H1 (cell line): ENCODE measurements around the gene ZNF785. TPM values are rescaled to one million over a fixed set of nuclear protein-coding genes. Genes with fewer than 3 reads are reported as not detected.
A peak's percentile ranks its signal among the peaks of the same experiment; 100 is the strongest.

ENCODE experiments used
- CTCF ChIA-PET: fragments of 300-600 bp; sonication (Branson Sonifier 250); formaldehyde crosslinking; loops from one replicate; lab custom pipeline; 2021; ENCODE audit not compliant: partially characterized antibody; lab: Charles Lee
- POLR2A ChIA-PET: fragments of 300-600 bp; sonication (Branson Sonifier 250); formaldehyde crosslinking; loops from one replicate; lab custom pipeline; 2021; ENCODE audit warnings: inconsistent platforms; ENCODE audit not compliant: partially characterized antibody; lab: Charles Lee
- DNase-seq, 2 experiments: peaks; one replicate each; pipeline versions ENCODE4 v3.0.0 to v3.0.0-alpha.2; 2010 to 2022; ENCODE audit warnings: low spot score in 2 of 2, low read depth in 1 of 2, mixed read lengths in 1 of 2
- FAIRE-seq: peaks from 2 replicates; lab custom pipeline; 2011; peaks lifted over from hg19 to GRCh38; lab: Jason Lieb, UNC
- H2AFZ ChIP-seq: 2 replicates; pipeline ENCODE4 v1.8.1; 2012; ENCODE audit warnings: low read length, inconsistent platforms
- H2AK5ac ChIP-seq: 2 replicates; pipeline ENCODE4 v1.6.1; 2013; ENCODE audit warnings: low read depth, low read length
- H2BK120ac ChIP-seq: replicated peaks from 2 replicates; pipeline ENCODE3; 2013; ENCODE audit warnings: low read depth, low read length, inconsistent platforms
- H2BK12ac ChIP-seq: 2 replicates; pipeline ENCODE4 v1.6.1; 2013; ENCODE audit warnings: low read depth, low read length
- H2BK15ac ChIP-seq: 2 replicates; pipeline ENCODE4 v1.6.1; 2013; ENCODE audit warnings: low read length
- H2BK20ac ChIP-seq: 2 replicates; pipeline ENCODE4 v1.6.1; 2013; ENCODE audit warnings: low read length
- H2BK5ac ChIP-seq: 2 replicates; pipeline ENCODE4 v1.6.1; 2013; ENCODE audit warnings: low read depth, low read length
- H3K14ac ChIP-seq: 2 replicates; pipeline ENCODE4 v1.6.1; 2013; ENCODE audit warnings: inconsistent platforms; ENCODE audit not compliant: insufficient read length
- H3K18ac ChIP-seq: 2 replicates; pipeline ENCODE4 v1.6.1; 2013; ENCODE audit warnings: low read length; ENCODE audit errors: extremely low read depth
- H3K23ac ChIP-seq: 2 replicates; pipeline ENCODE4 v1.6.1; 2013; ENCODE audit warnings: inconsistent platforms; ENCODE audit not compliant: insufficient read length
- H3K23me2 ChIP-seq: 2 replicates; pipeline ENCODE4 v1.6.1; 2013; ENCODE audit warnings: low read depth, low read length
- H3K27ac ChIP-seq: 2 replicates; pipeline ENCODE4 v1.6.1; 2011; ENCODE audit warnings: low read depth, low read length, inconsistent platforms
- H3K27me3 ChIP-seq, 4 experiments: replicated peaks in 1 of 4; 1 replicate in 1 of 4; 2 replicates in 3 of 4; pipeline versions ENCODE4 v1.6.1 to v1.8.1; 2011 to 2013; ENCODE audit warnings: low read length in 3 of 4, mild to moderate bottlenecking in 3 of 4, inconsistent platforms in 2 of 4, mixed read lengths in 2 of 4, moderate library complexity in 1 of 4; ENCODE audit not compliant: control insufficient read depth in 3 of 4, insufficient read depth in 3 of 4; ENCODE audit errors: extremely low read depth in 1 of 4
- H3K36me3 ChIP-seq, 4 experiments: 2 replicates each; pipeline versions ENCODE4 v1.6.1 to v1.8.1; 2011 to 2013; ENCODE audit warnings: mild to moderate bottlenecking in 4 of 4, low read length in 3 of 4, moderate library complexity in 2 of 4, control low read depth in 1 of 4, inconsistent platforms in 1 of 4; ENCODE audit not compliant: insufficient read depth in 4 of 4, control insufficient read depth in 2 of 4
- H3K4ac ChIP-seq: replicated peaks from 2 replicates; pipeline ENCODE3; 2013; ENCODE audit warnings: low read length, low read depth, mixed read lengths, inconsistent platforms; ENCODE audit not compliant: insufficient read length
- H3K4me1 ChIP-seq, 4 experiments: replicated peaks in 1 of 4; 1 replicate in 1 of 4; 2 replicates in 3 of 4; pipeline versions ENCODE4 v1.6.1 to v1.8.1; 2011 to 2013; ENCODE audit warnings: low read length in 3 of 4, inconsistent platforms in 2 of 4, mixed read lengths in 1 of 4; ENCODE audit not compliant: insufficient read depth in 4 of 4, control insufficient read depth in 3 of 4
- H3K4me2 ChIP-seq, 2 experiments: 2 replicates each; pipeline versions ENCODE4 v1.6.1 to v1.8.1; 2011 to 2013; ENCODE audit warnings: low read depth in 2 of 2, low read length in 2 of 2, control low read depth in 1 of 2, inconsistent platforms in 1 of 2, mild to moderate bottlenecking in 1 of 2; ENCODE audit not compliant: insufficient read depth in 1 of 2
- H3K4me3 ChIP-seq, 4 experiments: fragments of 200-600, 300-600 bp in 1 of 4; sonication (generic), shearing (Covaris generic), sonication (Bioruptor Twin) in 1 of 4; 2 replicates each; pipeline versions ENCODE4 v1.5.1 to v1.8.1; 2011 to 2016; ENCODE audit warnings: low read length in 4 of 4, low read depth in 3 of 4, control low read depth in 2 of 4, inconsistent platforms in 2 of 4, mild to moderate bottlenecking in 2 of 4, mixed read lengths in 1 of 4, moderate library complexity in 1 of 4; ENCODE audit not compliant: insufficient read depth in 2 of 4; ENCODE audit errors: extremely low read depth in 1 of 4
- H3K56ac ChIP-seq: replicated peaks from 2 replicates; pipeline ENCODE3; 2013; ENCODE audit warnings: low read depth, mild to moderate bottlenecking, mixed read lengths, low read length, inconsistent platforms; ENCODE audit not compliant: insufficient read length
- H3K79me1 ChIP-seq: 2 replicates; pipeline ENCODE4 v1.6.1; 2013; ENCODE audit warnings: low read depth, low read length, control low read depth
- H3K79me2 ChIP-seq, 2 experiments: 2 replicates each; pipeline versions ENCODE4 v1.6.1 to v1.8.1; 2012 to 2013; ENCODE audit warnings: low read length in 2 of 2, mild to moderate bottlenecking in 2 of 2, inconsistent platforms in 1 of 2; ENCODE audit not compliant: insufficient read depth in 2 of 2, control insufficient read depth in 1 of 2
- H3K9ac ChIP-seq, 4 experiments: replicated peaks in 1 of 4; 1 replicate in 1 of 4; 2 replicates in 3 of 4; pipeline versions ENCODE4 v1.6.1 to v1.8.1; 2011 to 2013; ENCODE audit warnings: low read depth in 3 of 4, low read length in 3 of 4, control low read depth in 2 of 4, mild to moderate bottlenecking in 2 of 4, moderate library complexity in 2 of 4, inconsistent platforms in 1 of 4; ENCODE audit errors: extremely low read depth in 1 of 4
- H3K9me3 ChIP-seq, 2 experiments: 2 replicates each; pipeline versions ENCODE4 v1.6.1 to v1.8.1; 2012 to 2013; ENCODE audit warnings: mild to moderate bottlenecking in 2 of 2, moderate library complexity in 2 of 2, control low read depth in 1 of 2, inconsistent platforms in 1 of 2, low read depth in 1 of 2, low read length in 1 of 2, mixed read lengths in 1 of 2; ENCODE audit not compliant: insufficient read depth in 2 of 2
- H4K20me1 ChIP-seq, 2 experiments: replicated peaks in 1 of 2; 2 replicates each; pipeline versions ENCODE3 to v1.8.1; 2011 to 2013; ENCODE audit warnings: inconsistent platforms in 2 of 2, low read length in 2 of 2, mild to moderate bottlenecking in 1 of 2; ENCODE audit not compliant: insufficient read depth in 2 of 2, control insufficient read depth in 1 of 2
- H4K5ac ChIP-seq: 2 replicates; pipeline ENCODE4 v1.6.1; 2013; ENCODE audit warnings: low read length, low read depth, mixed read lengths, inconsistent platforms; ENCODE audit not compliant: insufficient read length
- H4K8ac ChIP-seq: 2 replicates; pipeline ENCODE4 v1.8.0; 2013; ENCODE audit warnings: mild to moderate bottlenecking, moderate library complexity, low read length, inconsistent platforms; ENCODE audit not compliant: insufficient read depth; ENCODE audit errors: extremely low read depth
- H4K91ac ChIP-seq: replicated peaks from 2 replicates; pipeline ENCODE3; 2013; ENCODE audit warnings: low read length, mixed read lengths, inconsistent platforms; ENCODE audit not compliant: insufficient read length
- BACH1 ChIP-seq: IDR thresholded peaks from 2 replicates; pipeline ENCODE4 v1.6.1; 2012; ENCODE audit warnings: low read length, improper control_type of control experiment
- KDM1A ChIP-seq: fragments of 200-600, 300-600 bp; sonication (generic); IDR thresholded peaks from 2 replicates; pipeline ENCODE4 v1.7.1; 2016; ENCODE audit warnings: mild to moderate bottlenecking, low read length, borderline replicate concordance
- NANOG ChIP-seq: IDR thresholded peaks from 2 replicates; pipeline ENCODE4 v1.6.1; 2011; ENCODE audit warnings: low read length, low read depth, mild to moderate bottlenecking, inconsistent platforms; ENCODE audit not compliant: insufficient read depth, poor library complexity, severe bottlenecking
- NRF1 ChIP-seq: IDR thresholded peaks from 2 replicates; pipeline ENCODE4 v1.6.1; 2011; ENCODE audit warnings: mild to moderate bottlenecking, low read depth, low read length, improper control_type of control experiment
- PHF8 ChIP-seq: fragments of 200-600 bp; sonication (generic); conservative IDR thresholded peaks from 2 replicates; pipeline ENCODE4 v1.7.1; 2012; ENCODE audit warnings: low read depth, mild to moderate bottlenecking, inconsistent platforms, low read length, moderate library complexity
- SAP30 ChIP-seq: fragments of 300-600 bp; sonication (generic); IDR thresholded peaks from 2 replicates; pipeline ENCODE4 v1.7.1; 2012; ENCODE audit warnings: low read length, moderate library complexity, mild to moderate bottlenecking, inconsistent platforms; ENCODE audit not compliant: insufficient read depth, insufficient replicate concordance
- WGBS, 2 experiments: shearing (Covaris generic) in 1 of 2; methylation state at CpG; one replicate each; pipeline versions ENCODE4 v1.1.6 to v1.1.7; 2013 to 2015; ENCODE audit warnings: low lambda C conversion rate in 2 of 2, mixed read lengths in 2 of 2, inconsistent platforms in 1 of 2, low coverage in 1 of 2, missing lambda C conversion rate in 1 of 2; ENCODE audit not compliant: insufficient replicate concordance in 2 of 2, insufficient coverage in 1 of 2, insufficient read length in 1 of 2; ENCODE audit errors: extremely low coverage in 1 of 2, missing lambda C conversion rate in 1 of 2; 5-methylcytosine and 5-hydroxymethylcytosine counted together
- polyA plus RNA-seq, 7 experiments: library from polyadenylated mRNA; depleted of rRNA in 3 of 7; stranded (reverse) in 5 of 7; unstranded in 2 of 7; fragments of >200 nt in 5 of 7; fragments of 200-250 nt in 2 of 7; gene quantifications; 1 replicate in 5 of 7; 2 replicates in 1 of 7; 4 replicates in 1 of 7; pipeline versions ENCODE4 v1.2.1 to v1.2.3, GENCODE V29; 2011 to 2013; ENCODE audit warnings: missing spikeins in 2 of 7, mixed read lengths in 2 of 7
- total RNA-seq: library from RNA; stranded (reverse); fragmentation: NEBNext Ultra II Directional; extraction: Animal tissue kit (Norgen Biotek cat#: 25700); gene quantifications from 2 replicates; pipeline ENCODE4 v1.2.1, GENCODE V29; 2021

ZNF785 gene
- total and polyA plus RNA-seq, 2 of the 8 experiments (the other 6 are each of a cell fraction or from before 2014, with no cell fraction given), result 8.6 to 12.9 TPM

DNA sequence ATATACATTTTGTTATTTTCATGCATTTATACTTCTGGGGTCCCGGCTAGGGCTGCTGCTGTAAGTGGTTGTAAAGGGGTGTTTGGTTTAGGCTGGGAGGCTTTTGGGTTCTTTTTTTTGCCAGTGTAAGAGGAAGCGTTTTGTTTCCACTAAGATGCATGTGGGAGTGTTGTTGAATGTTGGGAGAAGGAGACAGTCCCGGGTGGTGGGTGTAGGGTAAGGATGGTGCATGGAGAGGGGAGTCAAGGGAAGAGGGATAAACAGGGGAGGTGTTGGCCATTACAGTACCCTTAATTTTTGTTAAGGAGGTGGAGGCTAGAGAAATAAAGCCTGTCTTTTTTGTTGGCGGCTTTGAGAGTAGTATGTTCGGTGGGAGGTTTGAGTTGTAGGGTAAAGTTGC, 42.4 kb downstream of the ZNF785 start:
- ChIA-PET POLR2A (interaction anchor here (1.2 to 3.5 kb wide), 5 partner anchors 11 to 45 kb away, joined by 3 to 22 read pairs (median 4); partner anchors contain the start of genes ZNF688 and ZNF764), CTCF (interaction anchor here (2.5 kb wide), 1 partner anchor 61 kb away, joined by 6 read pairs; no protein-coding TSS in a partner anchor)
- Histone ChIP-seq H2AK5ac (no peak overlapping the region), H3K23ac (no peak overlapping the region), H3K4me3 (no peak overlapping the region), H4K5ac (no peak overlapping the region), H3K36me3 (no peaks in the 10 kb centered on the region), H3K9me3 (no peaks in the 10 kb centered on the region), H2BK120ac (no peak overlapping the region), H3K14ac (no peak overlapping the region), H3K23me2 (peaks cover 2% of the 10 kb centered on the region; the same call in 1 of the 2 replicates), H3K4me2 (no peak overlapping the region; a peak in 1 of 4 replicates), H3K79me1 (no peaks in the 10 kb centered on the region), H2BK5ac (peak overlapping the region; percentile 15; the same call in 1 of the 2 replicates), H2BK20ac (no peak overlapping the region), H3K56ac (no peak overlapping the region), H4K91ac (no peak overlapping the region), H3K27me3 (no peaks in the 10 kb centered on the region), H4K8ac (no peak overlapping the region), H3K4me1 (peaks cover 5 to 23% (median 19%) of the 10 kb centered on the region in 4 experiments), H2BK15ac (no peak overlapping the region), H3K18ac (peak overlapping the region; percentile 20), H3K79me2 (no peaks in the 10 kb centered on the region), H2AFZ (no peak overlapping the region), H3K4ac (no peak overlapping the region), H3K27ac (no peak overlapping the region), H2BK12ac (peak overlapping the region; percentile 11; the same call in 1 of the 2 replicates), H3K9ac (no peak overlapping the region), H4K20me1 (no peaks in the 10 kb centered on the region)
- 81% methylated on average over 5 of the region's 5 CpGs; no CpG with 5 or more reads in 1 of the 2 experiments for WGBS, 2 experiments
- DNase-seq, result no peak
- no peak for FAIRE-seq
- TF ChIP-seq BACH1, result no peak
- TF ChIP-seq NANOG, result no peak
- TF ChIP-seq SAP30, result no peak
- no peak for TF ChIP-seq KDM1A
- no peak for TF ChIP-seq NRF1
- TF ChIP-seq PHF8, result no peak
